C4-2B (cell line): ENCODE results near the gene PDSS2.

Source experiments
- ZFX ChIP-seq: fragments of 450-650 bp; IDR thresholded peaks from 2 replicates; pipeline ENCODE4 v1.6.1; 2017
- TF ChIP-seq, protein P1 (sequence below): fragments of 450-650 bp; conservative IDR thresholded peaks from 2 replicates; pipeline ENCODE4 v1.5.1; 2017; ENCODE audit warnings: mild to moderate bottlenecking

GRCh38 chr6:107444277-107444676 lies 15.1 kb downstream of the PDSS2 start:
- TF ChIP-seq, protein P1, sequence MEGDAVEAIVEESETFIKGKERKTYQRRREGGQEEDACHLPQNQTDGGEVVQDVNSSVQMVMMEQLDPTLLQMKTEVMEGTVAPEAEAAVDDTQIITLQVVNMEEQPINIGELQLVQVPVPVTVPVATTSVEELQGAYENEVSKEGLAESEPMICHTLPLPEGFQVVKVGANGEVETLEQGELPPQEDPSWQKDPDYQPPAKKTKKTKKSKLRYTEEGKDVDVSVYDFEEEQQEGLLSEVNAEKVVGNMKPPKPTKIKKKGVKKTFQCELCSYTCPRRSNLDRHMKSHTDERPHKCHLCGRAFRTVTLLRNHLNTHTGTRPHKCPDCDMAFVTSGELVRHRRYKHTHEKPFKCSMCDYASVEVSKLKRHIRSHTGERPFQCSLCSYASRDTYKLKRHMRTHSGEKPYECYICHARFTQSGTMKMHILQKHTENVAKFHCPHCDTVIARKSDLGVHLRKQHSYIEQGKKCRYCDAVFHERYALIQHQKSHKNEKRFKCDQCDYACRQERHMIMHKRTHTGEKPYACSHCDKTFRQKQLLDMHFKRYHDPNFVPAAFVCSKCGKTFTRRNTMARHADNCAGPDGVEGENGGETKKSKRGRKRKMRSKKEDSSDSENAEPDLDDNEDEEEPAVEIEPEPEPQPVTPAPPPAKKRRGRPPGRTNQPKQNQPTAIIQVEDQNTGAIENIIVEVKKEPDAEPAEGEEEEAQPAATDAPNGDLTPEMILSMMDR, result no peak
- TF ChIP-seq ZFX, result no peak
